Naive thymus-derived CD4-positive, alpha-beta T cell (primary cell): Measurements from ENCODE around the gene TNFSF13. TPM values are rescaled to one million over a fixed set of nuclear protein-coding genes. Genes with fewer than 3 reads are reported as not detected.
A peak's percentile ranks its signal among the peaks of the same experiment; 100 is the strongest.

Experiments
- ATAC-seq: fragments of 150-1000 bp; cut with Tn5 transposase; 2 replicates; pipeline ENCODE4 v1.10.0; 2021; ENCODE audit warnings: mild to moderate bottlenecking, moderate library complexity
- CTCF ChIA-PET: fragments of 350-600 bp; sonication (Branson Sonifier 250); formaldehyde crosslinking; loops from one replicate; lab custom pipeline; 2021; ENCODE audit warnings: antibody characterized with exemption; lab: Charles Lee
- POLR2A ChIA-PET: fragments of 350-600 bp; sonication (Branson Sonifier 250); formaldehyde crosslinking; loops from one replicate; lab custom pipeline; 2021; ENCODE audit warnings: antibody characterized with exemption, inconsistent platforms; lab: Charles Lee
- DNase-seq, 9 donors: peaks; one replicate each; pipeline versions ENCODE4 v3.0.0 to v3.0.0-alpha.2; 2020 to 2022; ENCODE audit warnings: mixed read lengths in 1 of 9
- H3K27ac ChIP-seq: one replicate; pipeline ENCODE4 v1.7.0; 2013; ENCODE audit warnings: mild to moderate bottlenecking, low read depth, low read length, moderate library complexity
- H3K27me3 ChIP-seq, 2 donors: one replicate each; pipeline ENCODE4 v1.7.0; 2013; ENCODE audit warnings: low read length in 2 of 2, mild to moderate bottlenecking in 2 of 2, moderate library complexity in 2 of 2; ENCODE audit not compliant: control insufficient read depth in 2 of 2, insufficient read depth in 2 of 2
- H3K36me3 ChIP-seq, 3 experiments: 1 replicate in 2 of 3; 2 replicates in 1 of 3; pipeline ENCODE4 v1.7.0; 2013; ENCODE audit warnings: low read length in 3 of 3, mild to moderate bottlenecking in 3 of 3, moderate library complexity in 1 of 3; ENCODE audit not compliant: insufficient read depth in 3 of 3, control insufficient read depth in 2 of 3
- H3K4me1 ChIP-seq, 2 donors: one replicate each; pipeline ENCODE4 v1.7.0; 2013; ENCODE audit warnings: low read length in 2 of 2, mild to moderate bottlenecking in 2 of 2, moderate library complexity in 1 of 2; ENCODE audit not compliant: control insufficient read depth in 2 of 2, insufficient read depth in 2 of 2
- H3K4me3 ChIP-seq: 2 replicates; pipeline ENCODE4 v1.7.0; 2013; ENCODE audit warnings: mild to moderate bottlenecking, low read length
- H3K9me3 ChIP-seq, 3 experiments: 1 replicate in 2 of 3; 2 replicates in 1 of 3; pipeline ENCODE4 v1.7.0; 2013; ENCODE audit warnings: low read length in 3 of 3; ENCODE audit not compliant: control insufficient read depth in 2 of 3
- H3K27ac Mint-ChIP-seq, 9 donors: one replicate each; pipeline ENCODE4 v1.8.0; 2020 to 2022; ENCODE audit warnings: mixed read lengths in 9 of 9, mild to moderate bottlenecking in 8 of 9, moderate library complexity in 5 of 9, inconsistent platforms in 2 of 9
- H3K27me3 Mint-ChIP-seq, 5 donors: one replicate each; pipeline ENCODE4 v1.8.0; 2021 to 2022; ENCODE audit warnings: mixed read lengths in 5 of 5, mild to moderate bottlenecking in 1 of 5
- H3K36me3 Mint-ChIP-seq, 5 donors: one replicate each; pipeline ENCODE4 v1.8.0; 2020 to 2022; ENCODE audit warnings: mixed read lengths in 5 of 5, mild to moderate bottlenecking in 3 of 5, inconsistent platforms in 1 of 5
- H3K4me1 Mint-ChIP-seq, 7 donors: one replicate each; pipeline ENCODE4 v1.8.0; 2020 to 2022; ENCODE audit warnings: mixed read lengths in 7 of 7, mild to moderate bottlenecking in 3 of 7, inconsistent platforms in 1 of 7
- H3K4me3 Mint-ChIP-seq, 10 donors: one replicate each; pipeline ENCODE4 v1.8.0; 2020 to 2022; ENCODE audit warnings: mild to moderate bottlenecking in 10 of 10, mixed read lengths in 10 of 10, moderate library complexity in 6 of 10, inconsistent platforms in 2 of 10
- H3K9me3 Mint-ChIP-seq, 11 donors: one replicate each; pipeline ENCODE4 v1.8.0; 2020 to 2022; ENCODE audit warnings: mixed read lengths in 11 of 11, mild to moderate bottlenecking in 4 of 11, inconsistent platforms in 1 of 11, moderate library complexity in 1 of 11
- intact Hi-C, 2 donors: fragments of 100-400 bp; cut with micrococcal nuclease; formaldehyde crosslinking; loops; one replicate each; pipeline ENCODE4 v1.15.1; 2023
- polyA plus RNA-seq, 2 donors: library from polyadenylated mRNA; unstranded; fragments of 300-500 nt; fragmentation: Illumina TruSeq; gene quantifications; one replicate each; pipeline ENCODE4 v1.2.3, GENCODE V29; 2021
- total RNA-seq, 6 experiments: library from RNA in 5 of 6; stranded (reverse) in 5 of 6; gene quantifications; 1 replicate in 5 of 6; 2 replicates in 1 of 6; pipeline ENCODE4 v1.2.3 and lab custom pipeline; 2021 to 2026

TNFSF13 gene
- total and polyA plus RNA-seq, 7 experiments from 2014 or later: 1.1 to 45.6 (median 3.2) TPM

- peaks cover 0 to 39% (median 10%) of the 10 kb centered on the region in 5 donors for H3K36me3 Mint-ChIP-seq
- no peaks in the 10 kb centered on the region for H3K27me3 ChIP-seq
- peaks cover 0 to 4% (median 0%) of the 10 kb centered on the region in 3 experiments for H3K36me3 ChIP-seq
- H3K9me3 ChIP-seq: no peaks in the 10 kb centered on the region
- ChIA-PET POLR2A (interaction anchor here (1.9 kb wide), 1 partner anchor 8 kb away, joined by 6 read pairs; the partner anchor contains the start of gene SENP3), CTCF (no interaction called here)
- H3K9me3 Mint-ChIP-seq: peaks cover 0 to 1% (median 0%) of the 10 kb centered on the region in 11 donors
- H3K27me3 Mint-ChIP-seq: no peaks in the 10 kb centered on the region
- H3K27ac Mint-ChIP-seq: peak overlapping the region; percentile 80 to 95 (median 91)
- H3K4me3 ChIP-seq: no peak overlapping the region
- DNase-seq (no peak), ATAC-seq (no peak)
- intact Hi-C loops: no loop called here
- peak overlapping the region; percentile 47 for H3K27ac ChIP-seq
- peaks cover 63 to 83% (median 69%) of the 10 kb centered on the region in 7 donors for H3K4me1 Mint-ChIP-seq
- H3K4me3 Mint-ChIP-seq: peak overlapping the region; percentile 42 to 88 (median 68)
- peaks cover 15 to 59% of the 10 kb centered on the region in 2 donors for H3K4me1 ChIP-seq
These were observed 5.2 kb upstream of the TNFSF13 start for GRCh38 chr17:7553356-7553755.

GRCh38 chr17:7555320-7555948 lies 3.1 kb upstream of the TNFSF13 start:
- Histone ChIP-seq H3K4me1 (peaks cover 14 to 64% of the 10 kb centered on the region in 2 donors), H3K4me3 (no peak overlapping the region), H3K36me3 (peaks cover 0 to 4% (median 0%) of the 10 kb centered on the region in 3 experiments), H3K27me3 (no peaks in the 10 kb centered on the region), H3K27ac (peak overlapping the region; percentile 27), H3K9me3 (no peaks in the 10 kb centered on the region)
- Mint-ChIP-seq H3K27me3 (no peaks in the 10 kb centered on the region), H3K4me3 (peak overlapping the region in 6 of 10 donors; percentile 9 to 68 (median 58)), H3K4me1 (peaks cover 60 to 81% (median 67%) of the 10 kb centered on the region in 7 donors), H3K36me3 (peaks cover 0 to 42% (median 10%) of the 10 kb centered on the region in 5 donors), H3K9me3 (peaks cover 0 to 1% (median 0%) of the 10 kb centered on the region in 11 donors), H3K27ac (peak overlapping the region; percentile 64 to 93 (median 85))
- DNase-seq (no peak), ATAC-seq (no peak)
- intact Hi-C loops: no loop called here
- ChIA-PET POLR2A (interaction anchor here (0.6 to 1.0 kb wide), 2 partner anchors 132 to 368 kb away, joined by 3 read pairs; partner anchors contain the start of genes TP53 and WRAP53), CTCF (no interaction called here)

GRCh38 chr17:7556627-7557026 lies 1.9 kb upstream of the TNFSF13 start:
- Histone ChIP-seq H3K4me3 (no peak overlapping the region), H3K27ac (no peak overlapping the region), H3K9me3 (no peaks in the 10 kb centered on the region), H3K27me3 (no peaks in the 10 kb centered on the region), H3K36me3 (peaks cover 0 to 4% (median 0%) of the 10 kb centered on the region in 3 experiments), H3K4me1 (peaks cover 18 to 67% of the 10 kb centered on the region in 2 donors)
- CTCF ChIA-PET: interaction anchor here (1.2 to 6.1 kb wide), 3 partner anchors 8 to 42 kb away, joined by 3 to 86 read pairs (median 6); partner anchors contain the start of gene TNFSF12
- no peak for DNase-seq
- Mint-ChIP-seq H3K4me3 (peak overlapping the region in 4 of 10 donors; percentile 16 to 56 (median 42)), H3K9me3 (peaks cover 0 to 1% (median 0%) of the 10 kb centered on the region in 11 donors), H3K36me3 (peaks cover 0 to 40% (median 10%) of the 10 kb centered on the region in 5 donors), H3K27ac (peak overlapping the region; percentile 10 to 87 (median 67)), H3K27me3 (no peaks in the 10 kb centered on the region), H3K4me1 (peaks cover 59 to 79% (median 68%) of the 10 kb centered on the region in 7 donors)
- POLR2A ChIA-PET: interaction anchor here (0.9 to 1.9 kb wide), 4 partner anchors 8 to 130 kb away, joined by 3 to 10 read pairs (median 5); no protein-coding TSS in a partner anchor
- no peak for ATAC-seq
- intact Hi-C loops: no loop called here

- H3K27ac Mint-ChIP-seq: peak overlapping the region in 7 of 9 donors; percentile 3 to 95 (median 56)
- H3K36me3 Mint-ChIP-seq: peaks cover 0 to 38% (median 10%) of the 10 kb centered on the region in 5 donors
- DNase-seq (no peak), ATAC-seq (no peak)
- H3K4me3 Mint-ChIP-seq: peak overlapping the region in 1 of 10 donors; percentile 87
- H3K4me1 ChIP-seq: peaks cover 19 to 63% of the 10 kb centered on the region in 2 donors
- intact Hi-C loops: no loop called here
- peaks cover 0 to 4% (median 0%) of the 10 kb centered on the region in 3 experiments for H3K36me3 ChIP-seq
- H3K9me3 Mint-ChIP-seq: peaks cover 0 to 1% (median 0%) of the 10 kb centered on the region in 11 donors
- CTCF ChIA-PET: interaction anchor here (0.6 to 6.1 kb wide), 9 partner anchors 9 to 270 kb away, joined by 3 to 86 read pairs (median 4); partner anchors contain the start of gene TNFSF12
- no peak overlapping the region for H3K4me3 ChIP-seq
- no peaks in the 10 kb centered on the region for H3K27me3 Mint-ChIP-seq
- no peaks in the 10 kb centered on the region for H3K27me3 ChIP-seq
- peak overlapping the region; percentile 53 for H3K27ac ChIP-seq
- peaks cover 53 to 74% (median 62%) of the 10 kb centered on the region in 7 donors for H3K4me1 Mint-ChIP-seq
- POLR2A ChIA-PET: interaction anchor here (0.6 to 1.9 kb wide), 8 partner anchors 9 to 616 kb away, joined by 3 to 10 read pairs (median 4); no protein-coding TSS in a partner anchor
- H3K9me3 ChIP-seq: no peaks in the 10 kb centered on the region
These were observed 1.3 kb upstream of the TNFSF13 start for GRCh38 chr17:7557147-7557764.

GRCh38 chr17:7557775-7558543 lies 591 bp upstream of the TNFSF13 start:
- peak overlapping the region; percentile 19 to 87 (median 70) for H3K4me3 Mint-ChIP-seq
- peaks cover 0 to 2% (median 0%) of the 10 kb centered on the region in 5 donors for H3K27me3 Mint-ChIP-seq
- peak overlapping the region; percentile 53 for H3K27ac ChIP-seq
- no peaks in the 10 kb centered on the region for H3K9me3 ChIP-seq
- no peak overlapping the region for H3K4me3 ChIP-seq
- peak overlapping the region in 8 of 9 donors; percentile 57 to 95 (median 82) for H3K27ac Mint-ChIP-seq
- ATAC-seq: peak; percentile 5
- ChIA-PET POLR2A (interaction anchor here (0.7 to 1.9 kb wide), 8 partner anchors 10 to 615 kb away, joined by 3 to 10 read pairs (median 4); partner anchors contain the start of gene ZBTB4), CTCF (interaction anchor here (0.6 to 6.1 kb wide), 10 partner anchors 10 to 271 kb away, joined by 3 to 86 read pairs (median 4); partner anchors contain the start of gene TNFSF12)
- no peaks in the 10 kb centered on the region for H3K9me3 Mint-ChIP-seq
- peaks cover 25 to 64% of the 10 kb centered on the region in 2 donors for H3K4me1 ChIP-seq
- DNase-seq: no peak
- intact Hi-C loops: no loop called here
- H3K27me3 ChIP-seq: no peaks in the 10 kb centered on the region
- peaks cover 0 to 4% (median 0%) of the 10 kb centered on the region in 3 experiments for H3K36me3 ChIP-seq
- H3K4me1 Mint-ChIP-seq: peaks cover 54 to 73% (median 63%) of the 10 kb centered on the region in 7 donors
- peaks cover 0 to 37% (median 10%) of the 10 kb centered on the region in 5 donors for H3K36me3 Mint-ChIP-seq
